Stomach smooth muscle (tissue), 2 donors: ENCODE results near the gene MVB12B.

Experiments used
- H3K27ac ChIP-seq: one replicate; pipeline ENCODE4 v1.7.0; 2013; ENCODE audit warnings: mild to moderate bottlenecking, low read length, inconsistent platforms
- H3K27me3 ChIP-seq, 2 donors: one replicate each; pipeline ENCODE4 v1.7.0; 2013; ENCODE audit warnings: low read length in 2 of 2; ENCODE audit not compliant: insufficient read depth in 2 of 2, control insufficient read depth in 1 of 2
- H3K36me3 ChIP-seq, 2 donors: one replicate each; pipeline ENCODE4 v1.7.0; 2013; ENCODE audit warnings: low read length in 2 of 2; ENCODE audit not compliant: control insufficient read depth in 2 of 2, insufficient read depth in 2 of 2
- H3K4me1 ChIP-seq: one replicate; pipeline ENCODE4 v1.7.0; 2013; ENCODE audit warnings: low read length; ENCODE audit not compliant: control insufficient read depth, insufficient read depth
- H3K4me3 ChIP-seq, 2 donors: one replicate each; pipeline ENCODE4 v1.7.0; 2013; ENCODE audit warnings: low read length in 2 of 2
- H3K9ac ChIP-seq, 2 donors: one replicate each; pipeline ENCODE4 v1.7.0; 2013; ENCODE audit warnings: low read length in 2 of 2, mild to moderate bottlenecking in 1 of 2
- H3K9me3 ChIP-seq, 2 donors: one replicate each; pipeline ENCODE4 v1.7.0; 2013; ENCODE audit warnings: low read length in 2 of 2; ENCODE audit not compliant: control insufficient read depth in 2 of 2
- donor health status: healthy.
- donor health status: Pancreatic carcinoma.

The MVB12B gene

GRCh38 chr9:126334721-126335621 is 8.3 kb downstream of the MVB12B start:
- Histone ChIP-seq H3K9me3 (no peaks in the 10 kb centered on the region), H3K9ac (no peak overlapping the region), H3K4me1 (peaks cover 32% of the 10 kb centered on the region), H3K27me3 (no peaks in the 10 kb centered on the region), H3K4me3 (peak overlapping the region in 1 of 2 donors; percentile 35), H3K36me3 (no peaks in the 10 kb centered on the region), H3K27ac (peak overlapping the region; percentile 46)

- Histone ChIP-seq H3K9me3 (no peaks in the 10 kb centered on the region), H3K27ac (peak overlapping the region; percentile 46), H3K4me1 (peaks cover 30% of the 10 kb centered on the region), H3K27me3 (no peaks in the 10 kb centered on the region), H3K9ac (no peak overlapping the region), H3K36me3 (peaks cover 6 to 7% of the 10 kb centered on the region in 2 donors), H3K4me3 (peak overlapping the region in 1 of 2 donors; percentile 40)
Observed at GRCh38 chr9:126335837-126336735, 9.5 kb downstream of the MVB12B start.

- no peaks in the 10 kb centered on the region for H3K27me3 ChIP-seq
- no peak overlapping the region for H3K9ac ChIP-seq
- peaks cover 8 to 12% of the 10 kb centered on the region in 2 donors for H3K36me3 ChIP-seq
- no peak overlapping the region for H3K27ac ChIP-seq
- H3K4me3 ChIP-seq: no peak overlapping the region
- H3K9me3 ChIP-seq: no peaks in the 10 kb centered on the region
- H3K4me1 ChIP-seq: peaks cover 30% of the 10 kb centered on the region
Observed at GRCh38 chr9:126336736-126337325, 10.2 kb downstream of the MVB12B start.

GRCh38 chr9:126337729-126338372 is 11.2 kb downstream of the MVB12B start:
- no peaks in the 10 kb centered on the region for H3K9me3 ChIP-seq
- peaks cover 11 to 12% of the 10 kb centered on the region in 2 donors for H3K36me3 ChIP-seq
- H3K4me1 ChIP-seq: peaks cover 22% of the 10 kb centered on the region
- no peaks in the 10 kb centered on the region for H3K27me3 ChIP-seq
- H3K9ac ChIP-seq: no peak overlapping the region
- H3K4me3 ChIP-seq: no peak overlapping the region
- H3K27ac ChIP-seq: no peak overlapping the region

- Histone ChIP-seq H3K4me1 (peaks cover 19% of the 10 kb centered on the region), H3K27me3 (no peaks in the 10 kb centered on the region), H3K36me3 (peaks cover 12 to 13% of the 10 kb centered on the region in 2 donors), H3K9me3 (no peaks in the 10 kb centered on the region), H3K27ac (no peak overlapping the region), H3K4me3 (no peak overlapping the region), H3K9ac (no peak overlapping the region)
Observed at GRCh38 chr9:126338945-126339344, 12.3 kb downstream of the MVB12B start.

GRCh38 chr9:126341426-126341825 is 14.8 kb downstream of the MVB12B start:
- H3K36me3 ChIP-seq: peaks cover 13 to 19% of the 10 kb centered on the region in 2 donors
- no peak overlapping the region for H3K9ac ChIP-seq
- H3K4me3 ChIP-seq: no peak overlapping the region
- H3K9me3 ChIP-seq: no peaks in the 10 kb centered on the region
- H3K27me3 ChIP-seq: no peaks in the 10 kb centered on the region
- H3K27ac ChIP-seq: no peak overlapping the region
- no peaks in the 10 kb centered on the region for H3K4me1 ChIP-seq

GRCh38 chr9:126341902-126342301 is 15.3 kb downstream of the MVB12B start:
- Histone ChIP-seq H3K4me1 (no peaks in the 10 kb centered on the region), H3K27ac (no peak overlapping the region), H3K36me3 (peaks cover 13 to 19% of the 10 kb centered on the region in 2 donors)

GRCh38 chr9:126342621-126343031 is 16.0 kb downstream of the MVB12B start:
- Histone ChIP-seq H3K27ac (no peak overlapping the region), H3K36me3 (peaks cover 13 to 19% of the 10 kb centered on the region in 2 donors), H3K9ac (no peak overlapping the region), H3K4me1 (no peaks in the 10 kb centered on the region), H3K4me3 (no peak overlapping the region), H3K27me3 (no peaks in the 10 kb centered on the region), H3K9me3 (no peaks in the 10 kb centered on the region)

More at GRCh38 chr9:126341902-126342301, 15.3 kb downstream of the MVB12B start:
- Histone ChIP-seq H3K27me3 (no peaks in the 10 kb centered on the region), H3K9me3 (no peaks in the 10 kb centered on the region), H3K9ac (no peak overlapping the region), H3K4me3 (no peak overlapping the region)

- no peaks in the 10 kb centered on the region for H3K4me1 ChIP-seq
- no peak overlapping the region for H3K4me3 ChIP-seq
- H3K27me3 ChIP-seq: no peaks in the 10 kb centered on the region
- H3K27ac ChIP-seq: no peak overlapping the region
- H3K9me3 ChIP-seq: no peaks in the 10 kb centered on the region
- peaks cover 13 to 19% of the 10 kb centered on the region in 2 donors for H3K36me3 ChIP-seq
- H3K9ac ChIP-seq: no peak overlapping the region
Observed at GRCh38 chr9:126343271-126343700, 16.7 kb downstream of the MVB12B start.

- Histone ChIP-seq H3K4me3 (no peak overlapping the region), H3K9ac (no peak overlapping the region), H3K36me3 (peaks cover 6 to 13% of the 10 kb centered on the region in 2 donors), H3K27ac (no peak overlapping the region), H3K9me3 (no peaks in the 10 kb centered on the region), H3K4me1 (no peaks in the 10 kb centered on the region), H3K27me3 (no peaks in the 10 kb centered on the region)
Observed at GRCh38 chr9:126346031-126346430, 19.4 kb downstream of the MVB12B start.
